HepG2 (cell line): ENCODE results near the gene EPB41L5. TPM values are rescaled to one million over a fixed set of nuclear protein-coding genes. Genes with fewer than 3 reads are reported as not detected.

Experiments
- ATAC-seq: fragments of 200-7000 bp; cut with Tn5 transposase; 3 replicates; pipeline ENCODE4 v1.9.1; 2020; ENCODE audit warnings: mild to moderate bottlenecking, moderate library complexity
- BruUV-seq: library from RNA; stranded (reverse); fragments of 400-500 nt; replicated peaks from 2 replicates; lab custom pipeline; 2021; lab: Mats Ljungman, UMichigan
- CTCF ChIA-PET: fragments of 300-600 bp; formaldehyde crosslinking; extraction: SDS; loops from one replicate; lab custom pipeline; 2021; ENCODE audit warnings: low total read pairs, inconsistent platforms, low intra/inter-chr PET ratio; lab: Yijun Ruan, JAX
- POLR2A ChIA-PET: fragments of 350-600 bp; sonication (Branson Sonifier 250); formaldehyde crosslinking; loops from one replicate; lab custom pipeline; 2020; ENCODE audit warnings: antibody characterized with exemption, inconsistent platforms; lab: Yijun Ruan, JAX
- DNase-seq: peaks from one replicate; pipeline ENCODE4 v3.0.0-alpha.2; 2015; ENCODE audit warnings: low spot score
- FAIRE-seq: peaks from 3 replicates; lab custom pipeline; 2011; peaks lifted over from hg19 to GRCh38; lab: Jason Lieb, UNC
- H2AFZ ChIP-seq: one replicate; pipeline ENCODE4 v1.6.1; 2011; ENCODE audit warnings: low read length, inconsistent platforms
- H3K27ac ChIP-seq: fragments of 300-600 bp; 3 replicates; pipeline ENCODE4 v1.8.0; 2011; ENCODE audit warnings: mixed run types, mild to moderate bottlenecking, mixed read lengths, low read length, inconsistent platforms; ENCODE audit not compliant: insufficient read depth; ENCODE audit errors: extremely low read length
- H3K27me3 ChIP-seq, 2 experiments: fragments of 200-600 bp in 1 of 2; 2 replicates in 1 of 2; 3 replicates in 1 of 2; pipeline versions ENCODE4 v1.6.0 to v1.8.0; 2011; ENCODE audit warnings: low read length in 2 of 2, mild to moderate bottlenecking in 2 of 2, moderate library complexity in 2 of 2, inconsistent platforms in 1 of 2; ENCODE audit not compliant: insufficient read depth in 2 of 2, control insufficient read depth in 1 of 2
- H3K36me3 ChIP-seq, 2 experiments: fragments of 200-600 bp in 1 of 2; replicated peaks in 1 of 2; 2 replicates in 1 of 2; 3 replicates in 1 of 2; pipeline versions ENCODE4 v1.5.1 to v1.8.0; 2011; ENCODE audit warnings: low read length in 2 of 2, inconsistent platforms in 1 of 2; ENCODE audit not compliant: insufficient read depth in 2 of 2, control insufficient read depth in 1 of 2
- H3K4me1 ChIP-seq: 2 replicates; pipeline ENCODE4 v1.5.1; 2012; ENCODE audit warnings: low read length, inconsistent platforms; ENCODE audit not compliant: insufficient read depth
- H3K4me2 ChIP-seq: 2 replicates; pipeline ENCODE4 v1.6.0; 2011; ENCODE audit warnings: low read depth, low read length, inconsistent platforms
- H3K4me3 ChIP-seq, 3 experiments: fragments of 200-600 bp in 1 of 3; sonication (generic), shearing (Covaris generic) in 1 of 3; replicated peaks in 1 of 3; 2 replicates each; pipeline ENCODE4 v1.5.1; 2011 to 2016; ENCODE audit warnings: low read length in 3 of 3, inconsistent platforms in 2 of 3, low read depth in 2 of 3, mild to moderate bottlenecking in 2 of 3, control low read depth in 1 of 3, mixed read lengths in 1 of 3; ENCODE audit not compliant: insufficient read depth in 1 of 3
- H3K79me2 ChIP-seq: one replicate; pipeline ENCODE4 v1.6.1; 2011; ENCODE audit warnings: low read length, inconsistent platforms; ENCODE audit not compliant: insufficient read depth
- H3K9ac ChIP-seq: 2 replicates; pipeline ENCODE4 v1.6.0; 2011; ENCODE audit warnings: mild to moderate bottlenecking, low read depth, low read length, inconsistent platforms; ENCODE audit not compliant: insufficient read depth
- H3K9me3 ChIP-seq: 2 replicates; pipeline ENCODE4 v1.5.1; 2012; ENCODE audit warnings: mild to moderate bottlenecking, low read length
- H4K20me1 ChIP-seq: 2 replicates; pipeline ENCODE4 v1.6.0; 2011; ENCODE audit warnings: inconsistent platforms, mild to moderate bottlenecking, low read length, moderate library complexity; ENCODE audit not compliant: insufficient read depth
- ATF7 ChIP-seq, 2 experiments: fragments of 450-650 bp in 1 of 2; sonication (generic) in 1 of 2; formaldehyde crosslinking in 1 of 2; IDR thresholded peaks; 2 replicates each; pipeline versions ENCODE4 v1.4.0 to v1.6.1; 2016 to 2020; ENCODE audit warnings: antibody characterized with exemption in 1 of 2, mild to moderate bottlenecking in 1 of 2, missing genetic modification reagents in 1 of 2
- CC2D1A ChIP-seq: sonication (generic); formaldehyde crosslinking; IDR thresholded peaks from 2 replicates; pipeline ENCODE4 v1.8.1; 2023; ENCODE audit warnings: mild to moderate bottlenecking, missing genetic modification reagents
- MEF2D ChIP-seq: sonication (generic); formaldehyde crosslinking; IDR thresholded peaks from 2 replicates; pipeline ENCODE4 v1.5.1; 2020; ENCODE audit warnings: mild to moderate bottlenecking, missing genetic modification reagents
- MTF2 ChIP-seq: sonication (generic); formaldehyde crosslinking; IDR thresholded peaks from 2 replicates; pipeline ENCODE4 v1.5.0; 2020; ENCODE audit warnings: missing genetic modification reagents, borderline replicate concordance
- SRSF1 ChIP-seq: fragments of 200-400 bp; formaldehyde crosslinking; optimal IDR thresholded peaks from 2 replicates; pipeline ENCODE3; 2017; ENCODE audit warnings: mild to moderate bottlenecking, low read depth, low read length, moderate library complexity
- ZMYM4 ChIP-seq: sonication (generic); formaldehyde crosslinking; IDR thresholded peaks from 2 replicates; pipeline ENCODE4 v1.8.1; 2023; ENCODE audit warnings: mild to moderate bottlenecking, missing genetic modification reagents
- ZNF235 ChIP-seq: sonication (generic); formaldehyde crosslinking; IDR thresholded peaks from 2 replicates; pipeline ENCODE4 v1.8.1; 2023; ENCODE audit warnings: mild to moderate bottlenecking, missing genetic modification reagents, borderline replicate concordance
- ZNF781 ChIP-seq: sonication (generic); formaldehyde crosslinking; IDR thresholded peaks from 2 replicates; pipeline ENCODE4 v1.5.1; 2020; ENCODE audit warnings: borderline replicate concordance, mild to moderate bottlenecking, missing genetic modification reagents; ENCODE audit errors: not compliant biosample characterization
- ZSCAN30 ChIP-seq: sonication (generic); formaldehyde crosslinking; IDR thresholded peaks from 2 replicates; pipeline ENCODE4 v1.5.0; 2020; ENCODE audit warnings: mild to moderate bottlenecking, missing genetic modification reagents
- WGBS: methylation state at CpG from one replicate; pipeline ENCODE4 v1.1.6; 2017; ENCODE audit warnings: low lambda C conversion rate; 5-methylcytosine and 5-hydroxymethylcytosine counted together
- in situ Hi-C: cut with HindIII; loops from 2 replicates; pipeline ENCODE4 v1.10.0; 2017; ENCODE audit warnings: low pct_unique_long_range_greater_than_20kb; ENCODE audit not compliant: extremely low pct_ligation_motif_present
- intact Hi-C: fragments of 100-400 bp; cut with micrococcal nuclease; formaldehyde crosslinking; loops from one replicate; pipeline ENCODE4 v1.10.0; 2022; ENCODE audit not compliant: unreplicated experiment
- polyA plus RNA-seq, 8 experiments: library from polyadenylated mRNA; depleted of rRNA in 3 of 8; stranded (reverse) in 7 of 8; unstranded in 1 of 8; fragments of >200 nt; fragmentation: Illumina TruSeq in 4 of 8; extraction: Trizol in 4 of 8; gene quantifications; 2 replicates each; pipeline versions ENCODE4 v1.2.1 to v1.2.3, GENCODE V29; 2011 to 2016; ENCODE audit warnings: low read depth in 4 of 8, missing spikeins in 1 of 8, mixed read lengths in 1 of 8; ENCODE audit not compliant: insufficient read depth in 1 of 8
- total RNA-seq, 5 experiments: library from RNA; depleted of rRNA; stranded (reverse); fragments of >200 nt; fragmentation: Illumina TruSeq; extraction: Trizol; gene quantifications; 2 replicates each; pipeline ENCODE4 v1.2.3, GENCODE V29; 2016; ENCODE audit warnings: low read depth in 1 of 5
- TF ChIP-seq, protein P1 (sequence below): sonication (generic); formaldehyde crosslinking; IDR thresholded peaks from 2 replicates; pipeline ENCODE4 v1.8.0; 2022; ENCODE audit warnings: mild to moderate bottlenecking, missing genetic modification reagents, borderline replicate concordance
- TF ChIP-seq, protein P2 (sequence below), 2 experiments: fragments of 450-650 bp in 1 of 2; sonication (generic) in 1 of 2; formaldehyde crosslinking in 1 of 2; IDR thresholded peaks; 2 replicates each; pipeline versions ENCODE4 v1.6.1 to v1.8.0; 2016 to 2022; ENCODE audit warnings: antibody characterized with exemption in 1 of 2, mild to moderate bottlenecking in 1 of 2, missing genetic modification reagents in 1 of 2
- TF ChIP-seq, protein P3 (sequence below): sonication (generic); formaldehyde crosslinking; IDR thresholded peaks from 2 replicates; pipeline ENCODE4 v1.5.1; 2020; ENCODE audit warnings: missing genetic modification reagents, mild to moderate bottlenecking, borderline replicate concordance

EPB41L5 gene
- total and polyA plus RNA-seq, 2 of the 13 experiments (the other 11 are each of a cell fraction or from before 2014, with no cell fraction given), result 40.5 to 47.5 TPM

DNA sequence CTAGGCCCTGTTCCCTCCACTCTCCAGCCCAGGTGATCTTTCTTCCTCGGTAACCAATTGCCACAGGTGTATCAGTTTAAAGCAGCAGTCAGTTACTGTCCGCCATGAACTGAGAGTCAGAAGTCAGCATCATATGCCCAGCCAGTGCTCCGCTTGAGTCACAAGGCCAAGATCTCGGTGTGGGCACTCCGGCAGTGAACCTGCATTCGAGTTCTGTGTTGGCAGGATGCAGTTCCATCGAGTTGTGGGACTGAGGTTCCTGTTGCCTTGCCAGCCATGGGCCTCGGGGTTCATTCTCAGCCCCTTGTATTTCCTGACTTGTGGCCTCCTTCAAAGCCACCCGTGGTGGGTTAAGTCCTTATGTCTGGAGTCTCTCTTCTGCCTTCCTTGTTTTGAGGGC lies 213.4 kb downstream of the EPB41L5 start:
- in situ Hi-C loops, result no loop called here
- Histone ChIP-seq H3K36me3 (no peaks in the 10 kb centered on the region), H3K9ac (no peak overlapping the region), H3K27ac (no peak overlapping the region), H3K4me1 (peaks cover 92% of the 10 kb centered on the region), H3K27me3 (peaks cover 14 to 48% of the 10 kb centered on the region in 2 experiments; a peak in 4 of 5 replicates), H3K4me2 (no peak overlapping the region), H4K20me1 (no peaks in the 10 kb centered on the region), H3K9me3 (no peaks in the 10 kb centered on the region), H2AFZ (no peak overlapping the region), H3K79me2 (no peaks in the 10 kb centered on the region), H3K4me3 (no peak overlapping the region)
- ChIA-PET CTCF (no interaction called here), POLR2A (no interaction called here)
- no TSS peak for BruUV-seq
- ATAC-seq, result no peak
- intact Hi-C loops, result no loop called here
- TF ChIP-seq, protein P1, sequence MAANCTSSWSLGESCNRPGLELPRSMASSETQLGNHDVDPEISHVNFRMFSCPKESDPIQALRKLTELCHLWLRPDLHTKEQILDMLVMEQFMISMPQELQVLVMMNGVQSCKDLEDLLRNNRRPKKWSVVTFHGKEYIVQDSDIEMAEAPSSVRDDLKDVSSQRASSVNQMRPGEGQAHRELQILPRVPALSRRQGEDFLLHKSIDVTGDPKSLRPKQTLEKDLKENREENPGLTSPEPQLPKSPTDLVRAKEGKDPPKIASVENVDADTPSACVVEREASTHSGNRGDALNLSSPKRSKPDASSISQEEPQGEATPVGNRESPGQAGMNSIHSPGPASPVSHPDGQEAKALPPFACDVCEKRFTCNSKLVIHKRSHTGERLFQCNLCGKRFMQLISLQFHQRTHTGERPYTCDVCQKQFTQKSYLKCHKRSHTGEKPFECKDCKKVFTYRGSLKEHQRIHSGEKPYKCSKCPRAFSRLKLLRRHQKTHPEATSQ (CRISPR knock-in tag), result no peak
- TF ChIP-seq ZMYM4 (no peak), ZNF781 (no peak), MTF2 (no peak), CC2D1A (CRISPR knock-in tag) (no peak), SRSF1 (no peak), ATF7 (IDR thresholded peaks at IDR 0.05) (no peak), ATF7 (CRISPR knock-in tag; IDR thresholded peaks at IDR 0.05) (no peak), ZNF235 (CRISPR knock-in tag) (no peak), ZSCAN30 (CRISPR knock-in tag) (no peak), MEF2D (CRISPR knock-in tag) (no peak)
- TF ChIP-seq, protein P2, sequence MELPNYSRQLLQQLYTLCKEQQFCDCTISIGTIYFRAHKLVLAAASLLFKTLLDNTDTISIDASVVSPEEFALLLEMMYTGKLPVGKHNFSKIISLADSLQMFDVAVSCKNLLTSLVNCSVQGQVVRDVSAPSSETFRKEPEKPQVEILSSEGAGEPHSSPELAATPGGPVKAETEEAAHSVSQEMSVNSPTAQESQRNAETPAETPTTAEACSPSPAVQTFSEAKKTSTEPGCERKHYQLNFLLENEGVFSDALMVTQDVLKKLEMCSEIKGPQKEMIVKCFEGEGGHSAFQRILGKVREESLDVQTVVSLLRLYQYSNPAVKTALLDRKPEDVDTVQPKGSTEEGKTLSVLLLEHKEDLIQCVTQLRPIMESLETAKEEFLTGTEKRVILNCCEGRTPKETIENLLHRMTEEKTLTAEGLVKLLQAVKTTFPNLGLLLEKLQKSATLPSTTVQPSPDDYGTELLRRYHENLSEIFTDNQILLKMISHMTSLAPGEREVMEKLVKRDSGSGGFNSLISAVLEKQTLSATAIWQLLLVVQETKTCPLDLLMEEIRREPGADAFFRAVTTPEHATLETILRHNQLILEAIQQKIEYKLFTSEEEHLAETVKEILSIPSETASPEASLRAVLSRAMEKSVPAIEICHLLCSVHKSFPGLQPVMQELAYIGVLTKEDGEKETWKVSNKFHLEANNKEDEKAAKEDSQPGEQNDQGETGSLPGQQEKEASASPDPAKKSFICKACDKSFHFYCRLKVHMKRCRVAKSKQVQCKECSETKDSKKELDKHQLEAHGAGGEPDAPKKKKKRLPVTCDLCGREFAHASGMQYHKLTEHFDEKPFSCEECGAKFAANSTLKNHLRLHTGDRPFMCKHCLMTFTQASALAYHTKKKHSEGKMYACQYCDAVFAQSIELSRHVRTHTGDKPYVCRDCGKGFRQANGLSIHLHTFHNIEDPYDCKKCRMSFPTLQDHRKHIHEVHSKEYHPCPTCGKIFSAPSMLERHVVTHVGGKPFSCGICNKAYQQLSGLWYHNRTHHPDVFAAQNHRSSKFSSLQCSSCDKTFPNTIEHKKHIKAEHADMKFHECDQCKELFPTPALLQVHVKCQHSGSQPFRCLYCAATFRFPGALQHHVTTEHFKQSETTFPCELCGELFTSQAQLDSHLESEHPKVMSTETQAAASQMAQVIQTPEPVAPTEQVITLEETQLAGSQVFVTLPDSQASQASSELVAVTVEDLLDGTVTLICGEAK (IDR thresholded peaks at IDR 0.05), result no peak
- TF ChIP-seq, protein P2 (CRISPR knock-in tag; IDR thresholded peaks at IDR 0.05), result no peak
- TF ChIP-seq, protein P3, sequence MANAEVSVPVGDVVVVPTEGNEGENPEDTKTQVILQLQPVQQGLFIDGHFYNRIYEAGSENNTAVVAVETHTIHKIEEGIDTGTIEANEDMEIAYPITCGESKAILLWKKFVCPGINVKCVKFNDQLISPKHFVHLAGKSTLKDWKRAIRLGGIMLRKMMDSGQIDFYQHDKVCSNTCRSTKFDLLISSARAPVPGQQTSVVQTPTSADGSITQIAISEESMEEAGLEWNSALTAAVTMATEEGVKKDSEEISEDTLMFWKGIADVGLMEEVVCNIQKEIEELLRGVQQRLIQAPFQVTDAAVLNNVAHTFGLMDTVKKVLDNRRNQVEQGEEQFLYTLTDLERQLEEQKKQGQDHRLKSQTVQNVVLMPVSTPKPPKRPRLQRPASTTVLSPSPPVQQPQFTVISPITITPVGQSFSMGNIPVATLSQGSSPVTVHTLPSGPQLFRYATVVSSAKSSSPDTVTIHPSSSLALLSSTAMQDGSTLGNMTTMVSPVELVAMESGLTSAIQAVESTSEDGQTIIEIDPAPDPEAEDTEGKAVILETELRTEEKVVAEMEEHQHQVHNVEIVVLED (CRISPR knock-in tag), result no peak
- WGBS, result 61% methylated on average over 9 of the region's 9 CpGs
- FAIRE-seq, result no peak
- no peak for DNase-seq
